Kidney epithelial cell (primary cell): ENCODE results near the gene COL23A1. TPM values are rescaled to one million over a fixed set of nuclear protein-coding genes. Genes with fewer than 3 reads are reported as not detected.

Experiments used
- DNase-seq: peaks from one replicate; pipeline ENCODE4 v3.0.0-alpha.2; 2010; ENCODE audit warnings: low read depth
- H3K27me3 ChIP-seq: 2 replicates; pipeline ENCODE4 v1.6.0; 2011; ENCODE audit warnings: low read length; ENCODE audit not compliant: control insufficient read depth, insufficient read depth
- H3K36me3 ChIP-seq: 2 replicates; pipeline ENCODE4 v1.5.1; 2011; ENCODE audit warnings: low read length; ENCODE audit not compliant: control insufficient read depth, insufficient read depth
- H3K4me3 ChIP-seq: 2 replicates; pipeline ENCODE4 v1.5.1; 2011; ENCODE audit warnings: low read depth, mild to moderate bottlenecking, control low read depth, low read length
- total RNA-seq: library from RNA; depleted of rRNA; stranded (reverse); fragments of >200 nt; gene quantifications from 2 replicates; pipeline ENCODE4 v1.2.3, GENCODE V29; 2015
- TF ChIP-seq, protein P1 (sequence below): IDR thresholded peaks from 2 replicates; pipeline ENCODE4 v1.5.1; 2011; ENCODE audit warnings: mild to moderate bottlenecking, moderate library complexity, low read length, control low read depth, inconsistent platforms; ENCODE audit not compliant: insufficient read depth, poor library complexity, severe bottlenecking

Gene COL23A1
- total RNA-seq, 1 donor from 2014 or later: 0.17 TPM

DNA sequence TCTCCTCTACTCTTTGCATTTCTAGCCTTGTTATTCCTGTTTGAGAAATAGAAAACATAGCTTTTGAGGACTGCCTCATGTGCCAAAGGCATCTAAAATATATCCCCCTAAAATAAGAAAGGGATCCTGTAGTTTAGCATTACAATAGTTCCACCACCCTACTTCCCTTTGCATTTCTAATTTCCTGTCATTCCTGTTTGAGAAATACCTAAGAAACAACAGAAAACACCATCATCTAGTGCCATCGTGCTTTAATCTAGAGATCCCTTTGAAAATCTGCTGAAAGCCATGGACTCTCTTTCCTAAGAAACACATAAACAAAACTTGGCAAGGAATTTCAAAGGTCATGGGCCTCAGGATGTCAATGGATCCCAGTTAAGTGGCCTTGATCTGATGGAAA, 29.2 kb upstream of the COL23A1 start:
- no peak for DNase-seq
- no peak overlapping the region for H3K4me3 ChIP-seq
- TF ChIP-seq, protein P1, sequence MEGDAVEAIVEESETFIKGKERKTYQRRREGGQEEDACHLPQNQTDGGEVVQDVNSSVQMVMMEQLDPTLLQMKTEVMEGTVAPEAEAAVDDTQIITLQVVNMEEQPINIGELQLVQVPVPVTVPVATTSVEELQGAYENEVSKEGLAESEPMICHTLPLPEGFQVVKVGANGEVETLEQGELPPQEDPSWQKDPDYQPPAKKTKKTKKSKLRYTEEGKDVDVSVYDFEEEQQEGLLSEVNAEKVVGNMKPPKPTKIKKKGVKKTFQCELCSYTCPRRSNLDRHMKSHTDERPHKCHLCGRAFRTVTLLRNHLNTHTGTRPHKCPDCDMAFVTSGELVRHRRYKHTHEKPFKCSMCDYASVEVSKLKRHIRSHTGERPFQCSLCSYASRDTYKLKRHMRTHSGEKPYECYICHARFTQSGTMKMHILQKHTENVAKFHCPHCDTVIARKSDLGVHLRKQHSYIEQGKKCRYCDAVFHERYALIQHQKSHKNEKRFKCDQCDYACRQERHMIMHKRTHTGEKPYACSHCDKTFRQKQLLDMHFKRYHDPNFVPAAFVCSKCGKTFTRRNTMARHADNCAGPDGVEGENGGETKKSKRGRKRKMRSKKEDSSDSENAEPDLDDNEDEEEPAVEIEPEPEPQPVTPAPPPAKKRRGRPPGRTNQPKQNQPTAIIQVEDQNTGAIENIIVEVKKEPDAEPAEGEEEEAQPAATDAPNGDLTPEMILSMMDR: no peak
- H3K27me3 ChIP-seq: no peaks in the 10 kb centered on the region
- peaks cover 1% of the 10 kb centered on the region for H3K36me3 ChIP-seq

DNA sequence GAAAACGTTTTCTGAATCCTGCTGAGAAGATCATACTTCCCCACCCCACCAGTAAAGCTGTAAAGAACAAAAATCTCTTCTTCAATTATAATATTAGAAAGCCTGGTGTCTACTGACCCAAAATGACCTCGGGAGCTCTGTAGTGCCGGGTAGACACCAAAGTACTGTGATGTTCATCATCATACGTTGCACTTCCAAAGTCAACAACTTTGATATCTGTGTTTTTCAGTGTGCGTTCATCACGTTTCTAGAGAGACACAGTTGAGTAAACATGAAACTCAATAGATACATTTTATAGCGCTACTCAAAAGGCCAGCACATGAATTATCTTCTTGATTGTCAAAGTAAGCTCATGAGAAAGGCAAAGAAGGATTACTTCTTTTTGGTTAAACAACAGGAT, 22.1 kb upstream of the COL23A1 start:
- TF ChIP-seq, protein P1: no peak
- DNase-seq: no peak
- Histone ChIP-seq H3K27me3 (no peaks in the 10 kb centered on the region), H3K4me3 (no peak overlapping the region), H3K36me3 (no peaks in the 10 kb centered on the region)

DNA sequence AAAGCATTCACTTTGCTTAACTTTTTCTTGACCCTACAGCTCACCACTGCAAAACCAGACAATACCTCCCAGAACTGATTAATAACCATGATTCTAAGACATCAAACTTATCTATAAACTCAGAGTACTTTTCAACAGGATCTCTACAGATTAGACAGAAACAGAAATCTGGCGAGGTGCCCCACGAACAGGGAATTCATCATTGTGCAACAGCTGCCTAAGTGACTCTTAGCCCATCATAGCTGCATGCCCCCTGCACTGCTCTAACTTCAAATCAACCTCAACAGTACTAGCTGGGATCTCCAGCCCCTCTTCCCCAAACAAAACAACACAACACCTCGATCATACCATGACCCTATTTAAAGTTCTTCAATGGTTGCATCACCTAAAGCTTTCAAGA, 16.1 kb upstream of the COL23A1 start:
- H3K36me3 ChIP-seq: no peaks in the 10 kb centered on the region
- H3K4me3 ChIP-seq: no peak overlapping the region
- TF ChIP-seq, protein P1: no peak
- no peak for DNase-seq
- H3K27me3 ChIP-seq: no peaks in the 10 kb centered on the region

DNA sequence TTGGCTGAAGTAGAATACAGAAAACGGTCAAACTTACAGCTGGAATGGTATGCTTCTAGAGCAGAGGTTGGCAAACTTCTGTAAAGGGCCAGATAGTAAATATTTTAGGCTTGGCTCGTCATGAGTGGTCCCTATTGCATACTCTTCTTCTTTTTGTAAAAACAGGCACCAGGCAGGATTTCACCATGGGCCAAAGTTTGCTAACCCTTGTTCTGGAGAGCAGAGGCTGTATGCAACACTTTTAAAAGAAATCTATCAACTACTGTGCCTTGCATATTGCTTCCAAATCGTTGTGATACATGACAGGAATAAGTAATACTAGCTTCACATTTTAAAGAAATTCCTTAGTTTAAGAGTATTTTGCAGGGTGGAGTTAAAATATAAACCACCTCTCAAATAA, 15.6 kb upstream of the COL23A1 start:
- H3K27me3 ChIP-seq: no peaks in the 10 kb centered on the region
- TF ChIP-seq, protein P1: no peak
- H3K4me3 ChIP-seq: no peak overlapping the region
- H3K36me3 ChIP-seq: no peaks in the 10 kb centered on the region
- no peak for DNase-seq

DNA sequence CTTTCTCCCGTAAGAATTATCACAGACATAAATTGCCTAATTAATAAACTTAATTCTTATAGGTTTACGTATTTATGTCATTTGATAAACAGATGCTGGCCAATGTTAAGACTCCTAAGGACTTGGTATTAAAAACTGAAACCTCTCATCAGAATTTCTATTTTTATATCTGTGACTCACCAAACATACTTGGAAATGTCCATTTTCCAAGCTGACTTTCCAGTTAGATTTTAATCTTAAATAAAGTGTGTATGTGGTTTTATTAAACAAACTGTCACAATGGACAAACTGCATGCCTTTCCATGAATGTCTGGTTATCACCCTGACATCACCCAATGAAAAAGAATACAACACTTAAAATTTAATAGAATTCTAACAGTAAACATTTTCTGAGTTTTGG, 12.6 kb upstream of the COL23A1 start:
- TF ChIP-seq, protein P1: no peak
- Histone ChIP-seq H3K36me3 (no peaks in the 10 kb centered on the region), H3K4me3 (no peak overlapping the region), H3K27me3 (no peaks in the 10 kb centered on the region)
- DNase-seq: no peak

DNA sequence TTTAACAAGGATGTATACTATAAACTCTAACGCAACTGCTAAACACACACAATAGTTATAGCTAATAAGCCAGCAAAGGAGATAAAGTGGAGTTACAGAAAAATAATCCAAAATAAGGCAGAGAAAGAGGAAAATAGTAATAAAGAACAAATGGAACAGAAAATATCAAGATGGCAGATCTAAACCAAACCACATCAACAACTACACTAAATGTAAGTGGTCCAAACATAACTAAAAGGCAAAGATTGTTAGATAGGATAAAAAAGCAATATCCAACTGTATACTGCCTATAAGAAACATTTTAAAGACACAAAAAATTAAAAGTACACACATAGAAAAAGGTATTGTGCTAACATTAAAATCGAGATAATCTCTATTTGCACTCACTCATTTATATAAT, 5.6 kb upstream of the COL23A1 start:
- TF ChIP-seq, protein P1: no peak
- Histone ChIP-seq H3K36me3 (no peaks in the 10 kb centered on the region), H3K27me3 (no peaks in the 10 kb centered on the region), H3K4me3 (no peak overlapping the region)
- no peak for DNase-seq
